ENCODE measurements around the gene PAX8. TPM values are rescaled to one million over a fixed set of nuclear protein-coding genes. Genes with fewer than 3 reads are reported as not detected.

The PAX8 gene
- total and polyA plus RNA-seq, 2 donors (not counting 1 experiment from before 2014, with no cell fraction given), result 0.45 to 0.64 TPM

GRCh38 chr2:113183264-113183663, 95.5 kb downstream of the PAX8 start:
- TF ChIP-seq EZH2 (IDR thresholded peaks at IDR 0.05; ENCODE audit: borderline replicate concordance, insufficient read depth, low read depth, low read length, poor library complexity, severe bottlenecking) (no peak), CTCF (IDR thresholded peaks at IDR 0.05) (no peak)
- Mint-ChIP-seq H3K4me1 (peaks cover 85% of the 10 kb centered on the region), H3K9me3 (ENCODE audit: insufficient read depth) (no peaks in the 10 kb centered on the region), H3K27me3 (no peaks in the 10 kb centered on the region), H3K4me3 (no peak overlapping the region), H3K27ac (no peak overlapping the region)
- CTCF ChIA-PET, result interaction anchor here (0.8 to 14.9 kb wide), 7 partner anchors 9 to 207 kb away, joined by 3 to 257 read pairs (median 7); no protein-coding TSS in a partner anchor
- H3K27me3 ChIP-seq (replicated peaks in 1 of 4; ENCODE audit: control extremely low read depth in 1 of 4, control insufficient read depth in 3 of 4, insufficient read depth in 4 of 4, low read length in 3 of 4), result no peaks in the 10 kb centered on the region
- intact Hi-C loops (cut with micrococcal nuclease), result no loop called here
- H3K36me3 ChIP-seq (replicated peaks in 1 of 2; ENCODE audit: control extremely low read depth in 1 of 2, control insufficient read depth in 1 of 2, extremely low read depth in 1 of 2, insufficient read depth in 2 of 2, low read length in 1 of 2), result peaks cover 3 to 88% of the 10 kb centered on the region in 2 experiments
- peaks cover 94% of the 10 kb centered on the region for H3K79me2 ChIP-seq (ENCODE audit: control insufficient read depth, insufficient read depth, low read length)
- WGBS (ENCODE audit: insufficient coverage), result no CpG with 5 or more reads among the region's 8 CpGs
- H2AFZ ChIP-seq (ENCODE audit: insufficient read depth, low read depth, low read length, poor library complexity, severe bottlenecking), result no peak overlapping the region
- H3K9ac ChIP-seq (ENCODE audit: low read length), result no peak overlapping the region
- DNase-seq, result no peak
- H3K27ac ChIP-seq (ENCODE audit: low read length in 2 of 2), result peak overlapping the region in 1 of 2 donors; percentile 64
- H3K4me3 ChIP-seq (ENCODE audit: control extremely low read depth in 1 of 5, extremely low read depth in 1 of 5, insufficient read depth in 1 of 5, low read depth in 2 of 5, low read length in 4 of 5), result no peak overlapping the region
- POLR2A ChIA-PET, result no interaction called here
- no peak overlapping the region for H3K4me2 ChIP-seq (replicated peaks; ENCODE audit: low read depth, low read length, poor library complexity, severe bottlenecking)
- no peaks in the 10 kb centered on the region for H3K9me3 ChIP-seq (ENCODE audit: control extremely low read depth in 1 of 3, control insufficient read depth in 2 of 3, insufficient read depth in 1 of 3, low read length in 2 of 3)
- peaks cover 98% of the 10 kb centered on the region for H4K20me1 ChIP-seq (ENCODE audit: control insufficient read depth, insufficient read depth, low read length, poor library complexity, severe bottlenecking)
- ATAC-seq (ENCODE audit: low read depth), result no peak
- peaks cover 57 to 77% of the 10 kb centered on the region in 2 donors for H3K4me1 ChIP-seq (ENCODE audit: control insufficient read depth in 2 of 2, insufficient read depth in 2 of 2, low read length in 2 of 2)

GRCh38 chr2:113182471-113183260, 96.1 kb downstream of the PAX8 start:
- peak overlapping the region; percentile 90 for H3K27ac Mint-ChIP-seq
- Histone ChIP-seq H3K4me3 (ENCODE audit: control extremely low read depth in 1 of 5, extremely low read depth in 1 of 5, insufficient read depth in 1 of 5, low read depth in 2 of 5, low read length in 4 of 5) (no peak overlapping the region), H3K4me2 (replicated peaks; ENCODE audit: low read depth, low read length, poor library complexity, severe bottlenecking) (no peak overlapping the region), H3K79me2 (ENCODE audit: control insufficient read depth, insufficient read depth, low read length) (peaks cover 94% of the 10 kb centered on the region), H3K9ac (ENCODE audit: low read length) (no peak overlapping the region), H3K27me3 (replicated peaks in 1 of 4; ENCODE audit: control extremely low read depth in 1 of 4, control insufficient read depth in 3 of 4, insufficient read depth in 4 of 4, low read length in 3 of 4) (no peaks in the 10 kb centered on the region), H3K4me1 (ENCODE audit: control insufficient read depth in 2 of 2, insufficient read depth in 2 of 2, low read length in 2 of 2) (peaks cover 62 to 83% of the 10 kb centered on the region in 2 donors), H3K36me3 (replicated peaks in 1 of 2; ENCODE audit: control extremely low read depth in 1 of 2, control insufficient read depth in 1 of 2, extremely low read depth in 1 of 2, insufficient read depth in 2 of 2, low read length in 1 of 2) (peaks cover 2 to 90% of the 10 kb centered on the region in 2 experiments), H2AFZ (ENCODE audit: insufficient read depth, low read depth, low read length, poor library complexity, severe bottlenecking) (no peak overlapping the region), H3K9me3 (ENCODE audit: control extremely low read depth in 1 of 3, control insufficient read depth in 2 of 3, insufficient read depth in 1 of 3, low read length in 2 of 3) (no peaks in the 10 kb centered on the region), H4K20me1 (ENCODE audit: control insufficient read depth, insufficient read depth, low read length, poor library complexity, severe bottlenecking) (peaks cover 98% of the 10 kb centered on the region), H3K27ac (ENCODE audit: low read length in 2 of 2) (peak overlapping the region in 1 of 2 donors; percentile 73)
- DNase-seq (no peak), ATAC-seq (ENCODE audit: low read depth) (no peak)
- POLR2A ChIA-PET, result no interaction called here
- no peak overlapping the region for H3K4me3 Mint-ChIP-seq
- TF ChIP-seq CTCF (IDR thresholded peaks at IDR 0.05) (no peak), EZH2 (IDR thresholded peaks at IDR 0.05; ENCODE audit: borderline replicate concordance, insufficient read depth, low read depth, low read length, poor library complexity, severe bottlenecking) (no peak)
- intact Hi-C loops (cut with micrococcal nuclease), result no loop called here
- H3K4me1 Mint-ChIP-seq, result peaks cover 86% of the 10 kb centered on the region
- no peaks in the 10 kb centered on the region for H3K9me3 Mint-ChIP-seq (ENCODE audit: insufficient read depth)
- whole genome bisulfite sequencing (ENCODE audit: insufficient coverage), result 95% methylated on average over 14 of the region's 15 CpGs
- CTCF ChIA-PET, result interaction anchor here (0.8 to 18.3 kb wide), 7 partner anchors 19 to 207 kb away, joined by 3 to 327 read pairs (median 10); no protein-coding TSS in a partner anchor
- H3K27me3 Mint-ChIP-seq, result no peaks in the 10 kb centered on the region
